Brain microvascular endothelial cell (primary cell): Measurements from ENCODE around the gene KIAA0040.

Experiments
- DNase-seq: peaks from one replicate; pipeline ENCODE4 v3.0.0-alpha.2; 2020
- H3K27ac ChIP-seq: fragments of 250-450 bp; sonication (Bioruptor Pico); 2 replicates; pipeline ENCODE4 v1.5.1; 2020; ENCODE audit warnings: mild to moderate bottlenecking, moderate library complexity
- H3K27me3 ChIP-seq: fragments of 250-450 bp; sonication (Bioruptor Pico); replicated peaks from 2 replicates; pipeline ENCODE4 v1.5.1; 2020; ENCODE audit warnings: mild to moderate bottlenecking
- H3K36me3 ChIP-seq: fragments of 250-450 bp; sonication (Bioruptor Pico); replicated peaks from 2 replicates; pipeline ENCODE4 v1.5.1; 2020; ENCODE audit warnings: mild to moderate bottlenecking
- H3K4me3 ChIP-seq: 2 replicates; pipeline ENCODE4 v1.5.1; 2011; ENCODE audit warnings: low read depth, mild to moderate bottlenecking, control low read depth, low read length, moderate library complexity
- in situ Hi-C: cut with HindIII; loops from 2 replicates; pipeline ENCODE4 v1.10.0; 2017; ENCODE audit warnings: low sequenced_read_pairs, low pct_ligation_motif_present
- TF ChIP-seq, protein P1 (sequence below): IDR thresholded peaks from 2 replicates; pipeline ENCODE4 v1.5.1; 2011; ENCODE audit warnings: low read depth, mild to moderate bottlenecking, moderate library complexity, low read length, control low read depth, inconsistent platforms; ENCODE audit errors: missing control alignments

The KIAA0040 gene

DNA sequence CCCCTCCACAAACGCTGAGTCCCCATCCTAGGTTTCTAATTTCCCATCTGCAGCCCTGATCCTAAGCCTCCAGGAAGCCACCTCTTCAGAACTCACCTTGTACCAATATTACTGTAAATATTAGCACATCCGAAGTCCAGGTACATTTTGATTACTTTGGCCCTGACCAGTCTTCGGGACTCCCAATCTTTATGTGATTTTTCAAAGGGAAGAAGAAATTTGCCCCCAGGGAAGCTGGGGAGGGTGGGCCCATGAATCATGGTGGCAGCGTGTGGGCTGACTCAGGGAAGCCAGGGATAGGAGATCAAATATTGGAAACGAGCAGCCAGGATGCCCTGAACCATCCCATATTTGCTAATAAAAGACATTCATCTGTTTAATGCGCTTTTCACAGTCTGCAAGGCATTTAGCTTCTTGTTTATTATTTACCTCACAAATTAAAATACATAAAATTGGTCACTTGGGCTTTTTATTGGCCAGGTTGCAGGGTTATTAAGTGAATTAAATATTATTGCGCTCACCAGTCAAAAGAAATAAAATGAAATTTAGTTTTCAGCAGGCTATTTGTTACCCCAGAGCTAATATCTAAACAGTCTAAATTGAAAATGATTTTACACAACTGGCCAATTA, 46.6 kb downstream of the KIAA0040 start:
- Histone ChIP-seq H3K4me3 (no peak overlapping the region), H3K27ac (no peak overlapping the region), H3K27me3 (no peaks in the 10 kb centered on the region), H3K36me3 (no peaks in the 10 kb centered on the region)
- DNase-seq = no peak
- TF ChIP-seq, protein P1, sequence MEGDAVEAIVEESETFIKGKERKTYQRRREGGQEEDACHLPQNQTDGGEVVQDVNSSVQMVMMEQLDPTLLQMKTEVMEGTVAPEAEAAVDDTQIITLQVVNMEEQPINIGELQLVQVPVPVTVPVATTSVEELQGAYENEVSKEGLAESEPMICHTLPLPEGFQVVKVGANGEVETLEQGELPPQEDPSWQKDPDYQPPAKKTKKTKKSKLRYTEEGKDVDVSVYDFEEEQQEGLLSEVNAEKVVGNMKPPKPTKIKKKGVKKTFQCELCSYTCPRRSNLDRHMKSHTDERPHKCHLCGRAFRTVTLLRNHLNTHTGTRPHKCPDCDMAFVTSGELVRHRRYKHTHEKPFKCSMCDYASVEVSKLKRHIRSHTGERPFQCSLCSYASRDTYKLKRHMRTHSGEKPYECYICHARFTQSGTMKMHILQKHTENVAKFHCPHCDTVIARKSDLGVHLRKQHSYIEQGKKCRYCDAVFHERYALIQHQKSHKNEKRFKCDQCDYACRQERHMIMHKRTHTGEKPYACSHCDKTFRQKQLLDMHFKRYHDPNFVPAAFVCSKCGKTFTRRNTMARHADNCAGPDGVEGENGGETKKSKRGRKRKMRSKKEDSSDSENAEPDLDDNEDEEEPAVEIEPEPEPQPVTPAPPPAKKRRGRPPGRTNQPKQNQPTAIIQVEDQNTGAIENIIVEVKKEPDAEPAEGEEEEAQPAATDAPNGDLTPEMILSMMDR = no peak
- in situ Hi-C loops = no loop called here

DNA sequence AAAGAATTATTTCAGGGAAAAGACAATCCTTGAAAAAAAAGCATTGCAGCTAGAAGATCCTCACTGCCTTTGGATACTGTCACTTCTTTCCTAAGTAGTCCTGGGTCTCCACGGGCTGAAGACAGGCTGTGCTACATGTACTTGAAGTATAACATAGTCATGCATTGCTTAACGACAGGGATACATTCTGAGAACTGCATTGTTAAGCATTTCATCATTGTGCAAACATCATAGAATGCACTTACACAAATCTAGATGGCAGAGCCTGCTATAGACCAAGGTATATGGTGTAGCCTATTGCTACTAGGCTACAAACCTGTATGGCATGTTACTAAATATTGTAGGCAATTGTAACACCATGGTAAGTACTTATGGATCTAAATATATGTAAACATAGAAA, 54.0 kb downstream of the KIAA0040 start:
- H3K36me3 ChIP-seq = no peaks in the 10 kb centered on the region
- no peaks in the 10 kb centered on the region for H3K27me3 ChIP-seq
- H3K4me3 ChIP-seq = no peak overlapping the region
- H3K27ac ChIP-seq = no peak overlapping the region
- no peak for DNase-seq
- in situ Hi-C loops = no loop called here
- TF ChIP-seq, protein P1 = no peak

DNA sequence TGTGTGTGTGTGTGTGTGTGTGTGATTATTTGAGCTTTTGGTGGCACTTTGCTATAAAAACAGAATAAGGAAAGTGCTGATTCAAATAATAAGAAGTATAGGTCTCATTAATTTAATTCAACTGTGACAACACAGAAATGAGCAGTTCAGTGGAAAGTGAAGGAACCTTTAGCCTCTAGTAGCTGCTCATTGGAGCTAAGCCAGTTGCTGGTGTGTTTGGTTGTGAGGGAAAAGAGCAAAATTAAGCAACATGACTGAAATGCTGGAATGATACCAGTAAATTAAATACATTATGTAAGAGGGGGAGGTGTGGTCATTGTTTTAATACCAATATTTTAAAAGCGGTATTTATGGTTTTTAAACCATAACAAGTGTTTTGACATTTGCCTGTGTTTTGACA, 55.2 kb downstream of the KIAA0040 start:
- no peak for DNase-seq
- H3K4me3 ChIP-seq = no peak overlapping the region
- H3K27ac ChIP-seq = no peak overlapping the region
- no peaks in the 10 kb centered on the region for H3K36me3 ChIP-seq
- H3K27me3 ChIP-seq = no peaks in the 10 kb centered on the region
- TF ChIP-seq, protein P1 = no peak
- in situ Hi-C loops = no loop called here

DNA sequence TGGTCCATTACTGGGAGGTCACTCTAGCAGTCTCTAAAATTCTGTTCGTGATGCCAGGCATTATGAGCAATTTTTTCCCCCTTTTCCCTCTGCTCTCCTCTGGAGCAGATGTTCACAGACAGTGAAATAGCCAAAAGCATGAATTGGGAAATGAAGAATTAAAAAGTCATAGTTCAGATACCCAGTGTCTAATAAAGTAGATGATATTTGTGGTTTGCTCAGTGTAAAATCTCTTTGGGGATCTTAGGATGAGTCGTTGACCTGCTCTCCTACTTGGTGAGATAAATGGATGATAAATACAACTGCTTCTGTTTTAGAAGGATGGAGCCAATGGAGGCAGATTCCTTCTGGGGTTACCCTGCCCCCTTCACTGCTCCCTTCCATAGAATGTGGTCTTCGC, 56.3 kb downstream of the KIAA0040 start:
- no peak for DNase-seq
- Histone ChIP-seq H3K4me3 (no peak overlapping the region), H3K27me3 (no peaks in the 10 kb centered on the region), H3K27ac (no peak overlapping the region), H3K36me3 (no peaks in the 10 kb centered on the region)
- TF ChIP-seq, protein P1 = no peak
- in situ Hi-C loops = no loop called here

DNA sequence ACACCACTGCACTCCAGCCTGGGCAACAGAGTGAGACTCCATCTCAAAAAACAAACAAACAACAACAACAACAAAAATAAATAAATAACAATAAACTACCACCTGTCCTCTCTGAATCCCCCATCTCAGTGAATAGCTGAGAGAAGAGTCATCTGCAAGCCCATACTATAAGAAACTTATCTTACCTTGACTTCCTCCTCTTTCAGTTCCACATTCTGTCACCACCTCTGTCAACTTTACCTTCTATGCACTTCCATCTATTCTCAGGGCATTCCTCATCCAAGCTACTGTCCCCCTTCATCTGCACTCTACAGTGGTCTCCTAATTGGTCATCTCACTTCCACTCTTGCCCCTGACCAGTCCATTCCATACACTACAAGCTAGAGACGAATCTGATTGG, 58.1 kb downstream of the KIAA0040 start:
- DNase-seq = no peak
- Histone ChIP-seq H3K36me3 (no peaks in the 10 kb centered on the region), H3K27me3 (no peaks in the 10 kb centered on the region), H3K27ac (no peak overlapping the region), H3K4me3 (no peak overlapping the region)
- in situ Hi-C loops = no loop called here
- TF ChIP-seq, protein P1 = no peak
